ENCODE results near the gene TTYH3. TPM values are rescaled to one million over a fixed set of nuclear protein-coding genes. Genes with fewer than 3 reads are reported as not detected.
A peak's percentile ranks its signal among the peaks of the same experiment; 100 is the strongest.
"Not testable (repeated sequence)": the region's sequence is repeated elsewhere in the genome, so short reads cannot be mapped to it uniquely, and the experiment has no call there.

Gene TTYH3
- total RNA-seq, 1 donor from 2014 or later = 106 TPM

- peak; percentile 97 for TF ChIP-seq CTCF (IDR thresholded peaks at IDR 0.05; ENCODE audit: insufficient read depth, low read length, poor library complexity, severe bottlenecking)
- no peak for DNase-seq (ENCODE audit: low read depth)
- H3K27me3 ChIP-seq (ENCODE audit: control insufficient read depth, insufficient read depth, low read length) = peaks cover 12% of the 10 kb centered on the region
- H3K4me3 ChIP-seq (ENCODE audit: low read depth, low read length) = no peak overlapping the region
- H3K36me3 ChIP-seq (ENCODE audit: control insufficient read depth, insufficient read depth, low read length) = no peaks in the 10 kb centered on the region
These were observed 39.1 kb downstream of the TTYH3 start for GRCh38 chr7:2670720-2671391.

GRCh38 chr7:2673214-2673613, 41.4 kb downstream of the TTYH3 start:
- peaks cover 12% of the 10 kb centered on the region for H3K27me3 ChIP-seq (ENCODE audit: control insufficient read depth, insufficient read depth, low read length)
- H3K36me3 ChIP-seq (ENCODE audit: control insufficient read depth, insufficient read depth, low read length); H3K4me3 ChIP-seq (ENCODE audit: low read depth, low read length); DNase-seq (ENCODE audit: low read depth): not testable (repeated sequence)

GRCh38 chr7:2673934-2674333, 42.1 kb downstream of the TTYH3 start:
- no peak for DNase-seq (ENCODE audit: low read depth)
- H3K36me3 ChIP-seq (ENCODE audit: control insufficient read depth, insufficient read depth, low read length) = no peaks in the 10 kb centered on the region
- TF ChIP-seq CTCF (IDR thresholded peaks at IDR 0.05; ENCODE audit: insufficient read depth, low read length, poor library complexity, severe bottlenecking) = no peak
- H3K4me3 ChIP-seq (ENCODE audit: low read depth, low read length) = no peak overlapping the region
- H3K27me3 ChIP-seq (ENCODE audit: control insufficient read depth, insufficient read depth, low read length) = peaks cover 12% of the 10 kb centered on the region

- no peaks in the 10 kb centered on the region for H3K36me3 ChIP-seq (ENCODE audit: control insufficient read depth, insufficient read depth, low read length)
- no peak overlapping the region for H3K4me3 ChIP-seq (ENCODE audit: low read depth, low read length)
- DNase-seq (ENCODE audit: low read depth) = no peak
- no peak for TF ChIP-seq CTCF (IDR thresholded peaks at IDR 0.05; ENCODE audit: insufficient read depth, low read length, poor library complexity, severe bottlenecking)
- peaks cover 21% of the 10 kb centered on the region for H3K27me3 ChIP-seq (ENCODE audit: control insufficient read depth, insufficient read depth, low read length)
These were observed 43.5 kb downstream of the TTYH3 start for GRCh38 chr7:2675256-2675764.

GRCh38 chr7:2676576-2676975, 44.8 kb downstream of the TTYH3 start:
- not testable (repeated sequence) for H3K4me3 ChIP-seq (ENCODE audit: low read depth, low read length); H3K36me3 ChIP-seq (ENCODE audit: control insufficient read depth, insufficient read depth, low read length); DNase-seq (ENCODE audit: low read depth)
- H3K27me3 ChIP-seq (ENCODE audit: control insufficient read depth, insufficient read depth, low read length) = peaks cover 16% of the 10 kb centered on the region

GRCh38 chr7:2678454-2678853, 46.7 kb downstream of the TTYH3 start:
- DNase-seq (ENCODE audit: low read depth); H3K4me3 ChIP-seq (ENCODE audit: low read depth, low read length); H3K36me3 ChIP-seq (ENCODE audit: control insufficient read depth, insufficient read depth, low read length): not testable (repeated sequence)
- peaks cover 16% of the 10 kb centered on the region for H3K27me3 ChIP-seq (ENCODE audit: control insufficient read depth, insufficient read depth, low read length)

- H3K36me3 ChIP-seq (ENCODE audit: control insufficient read depth, insufficient read depth, low read length); DNase-seq (ENCODE audit: low read depth); H3K4me3 ChIP-seq (ENCODE audit: low read depth, low read length): not testable (repeated sequence)
- H3K27me3 ChIP-seq (ENCODE audit: control insufficient read depth, insufficient read depth, low read length) = peaks cover 16% of the 10 kb centered on the region
These were observed 47.6 kb downstream of the TTYH3 start for GRCh38 chr7:2679135-2680127.

All from kidney epithelial cell (primary cell).